Caco-2 (cell line): Measurements from ENCODE around the gene PCGF1. TPM values are rescaled to one million over a fixed set of nuclear protein-coding genes. Genes with fewer than 3 reads are reported as not detected.

Experiments used
- BruUV-seq: library from RNA; stranded (reverse); fragments of 400-500 nt; replicated peaks from 2 replicates; lab custom pipeline; 2021; lab: Mats Ljungman, UMichigan
- CTCF ChIA-PET: fragments of 300-600 bp; sonication (Branson Sonifier 250); formaldehyde crosslinking; loops from one replicate; lab custom pipeline; 2022; ENCODE audit warnings: antibody characterized with exemption; lab: Charles Lee
- POLR2A ChIA-PET: fragments of 300-600 bp; sonication (Branson Sonifier 250); formaldehyde crosslinking; loops from one replicate; lab custom pipeline; 2022; ENCODE audit warnings: antibody characterized with exemption; lab: Charles Lee
- DNase-seq, 2 experiments: peaks; one replicate each; pipeline versions ENCODE4 v3.0.0 to v3.0.0-alpha.2; 2020 to 2022
- H3K27me3 ChIP-seq: replicated peaks from 2 replicates; pipeline ENCODE4 v1.6.0; 2011; ENCODE audit warnings: low read length; ENCODE audit not compliant: control insufficient read depth, insufficient read depth
- H3K36me3 ChIP-seq: 2 replicates; pipeline ENCODE4 v1.5.1; 2011; ENCODE audit warnings: low read length; ENCODE audit not compliant: control insufficient read depth, insufficient read depth
- H3K4me1 ChIP-seq: fragments of 250-450 bp; sonication (Bioruptor Pico); 2 replicates; pipeline ENCODE4 v1.5.1; 2020; ENCODE audit warnings: mild to moderate bottlenecking
- H3K4me3 ChIP-seq: 2 replicates; pipeline ENCODE4 v1.5.1; 2011; ENCODE audit warnings: low read depth, mild to moderate bottlenecking, control low read depth, low read length
- H3K9me3 ChIP-seq: fragments of 250-450 bp; sonication (Bioruptor Pico); 2 replicates; pipeline ENCODE4 v1.5.1; 2020; ENCODE audit warnings: mild to moderate bottlenecking, moderate library complexity
- H3K27ac Mint-ChIP-seq: one replicate; pipeline ENCODE4 v1.8.0; 2022; ENCODE audit warnings: mixed read lengths; ENCODE audit not compliant: unreplicated experiment
- H3K27me3 Mint-ChIP-seq: one replicate; pipeline ENCODE4 v1.8.0; 2022; ENCODE audit warnings: mixed read lengths; ENCODE audit not compliant: insufficient read depth, unreplicated experiment
- H3K36me3 Mint-ChIP-seq: one replicate; pipeline ENCODE4 v1.8.0; 2022; ENCODE audit warnings: mild to moderate bottlenecking, mixed read lengths; ENCODE audit not compliant: insufficient read depth, unreplicated experiment
- H3K4me1 Mint-ChIP-seq: one replicate; pipeline ENCODE4 v1.8.0; 2022; ENCODE audit warnings: low read depth, mixed read lengths; ENCODE audit not compliant: unreplicated experiment
- H3K4me3 Mint-ChIP-seq: one replicate; pipeline ENCODE4 v1.8.0; 2022; ENCODE audit warnings: mild to moderate bottlenecking, moderate library complexity, mixed read lengths; ENCODE audit not compliant: unreplicated experiment
- H3K9me3 Mint-ChIP-seq: one replicate; pipeline ENCODE4 v1.8.0; 2022; ENCODE audit warnings: mixed read lengths; ENCODE audit not compliant: unreplicated experiment
- CTCF ChIP-seq, 2 experiments: fragments of 200-600 bp in 1 of 2; IDR thresholded peaks; 1 replicate in 1 of 2; 2 replicates in 1 of 2; pipeline versions ENCODE4 v1.5.1 to v1.8.0; 2011 to 2022; ENCODE audit warnings: antibody characterized with exemption in 1 of 2, control low read depth in 1 of 2, inconsistent platforms in 1 of 2, low read depth in 1 of 2, low read length in 1 of 2, mild to moderate bottlenecking in 1 of 2, moderate library complexity in 1 of 2; ENCODE audit not compliant: insufficient read depth in 1 of 2, severe bottlenecking in 1 of 2, unreplicated experiment in 1 of 2
- intact Hi-C: fragments of 100-400 bp; cut with micrococcal nuclease; formaldehyde crosslinking; loops from one replicate; pipeline ENCODE4 v1.10.0; 2022; ENCODE audit not compliant: unreplicated experiment
- total RNA-seq: library from RNA; stranded (reverse); gene quantifications from 2 replicates; pipeline ENCODE4 v1.2.3, GENCODE V29; 2022

PCGF1 gene
- total RNA-seq, 1 experiment from 2014 or later, result 29.7 TPM

GRCh38 chr2:74513605-74514367 lies 6.3 kb upstream of the PCGF1 start:
- H3K4me3 Mint-ChIP-seq, result no peak overlapping the region

GRCh38 chr2:74512744-74513604 lies 5.5 kb upstream of the PCGF1 start:
- Mint-ChIP-seq H3K27me3 (peaks cover 3% of the 10 kb centered on the region), H3K4me1 (peaks cover 8% of the 10 kb centered on the region), H3K9me3 (no peaks in the 10 kb centered on the region), H3K36me3 (peaks cover 8% of the 10 kb centered on the region), H3K4me3 (no peak overlapping the region), H3K27ac (no peak overlapping the region)
- no peaks in the 10 kb centered on the region for H3K36me3 ChIP-seq
- H3K4me1 ChIP-seq, result 0 out of 2 replicates have a peak, but pooled peaks cover 8% of the 10 kb centered on the region
- POLR2A ChIA-PET, result no interaction called here
- intact Hi-C loops, result no loop called here
- DNase-seq, result peak in 1 of 2 experiments; percentile 27
- H3K4me3 ChIP-seq, result no peak overlapping the region
- H3K9me3 ChIP-seq, result no peaks in the 10 kb centered on the region
- TF ChIP-seq CTCF (IDR thresholded peaks at IDR 0.05; ENCODE audit: insufficient read depth in 1 of 2, low read depth in 1 of 2, low read length in 1 of 2, severe bottlenecking in 1 of 2, unreplicated experiment in 1 of 2), result no peak
- BruUV-seq, result no TSS peak
- CTCF ChIA-PET, result interaction anchor here (1.4 kb wide), 1 partner anchor 19 kb away, joined by 4 read pairs; no protein-coding TSS in a partner anchor
- H3K27me3 ChIP-seq, result no peaks in the 10 kb centered on the region

More at GRCh38 chr2:74513605-74514367, 6.3 kb upstream of the PCGF1 start:
- H3K4me3 ChIP-seq, result peak overlapping the region; percentile 13
- 0 out of 2 replicates have a peak, but pooled peaks cover 3% of the 10 kb centered on the region for H3K4me1 ChIP-seq
- H3K36me3 ChIP-seq, result no peaks in the 10 kb centered on the region
- H3K9me3 Mint-ChIP-seq, result no peaks in the 10 kb centered on the region
- ChIA-PET POLR2A (no interaction called here), CTCF (interaction anchor here (0.6 kb wide), 1 partner anchor 17 kb away, joined by 3 read pairs; no protein-coding TSS in a partner anchor)
- no peaks in the 10 kb centered on the region for H3K4me1 Mint-ChIP-seq
- intact Hi-C loops, result no loop called here
- no peak for TF ChIP-seq CTCF (IDR thresholded peaks at IDR 0.05; ENCODE audit: insufficient read depth in 1 of 2, low read depth in 1 of 2, low read length in 1 of 2, severe bottlenecking in 1 of 2, unreplicated experiment in 1 of 2)
- DNase-seq, result no peak
- no peaks in the 10 kb centered on the region for H3K27me3 ChIP-seq
- H3K36me3 Mint-ChIP-seq, result peaks cover 6% of the 10 kb centered on the region
- H3K9me3 ChIP-seq, result no peaks in the 10 kb centered on the region
- no peak overlapping the region for H3K27ac Mint-ChIP-seq
- H3K27me3 Mint-ChIP-seq, result peaks cover 3% of the 10 kb centered on the region
- BruUV-seq, result no TSS peak
